GM12891 (cell line): ENCODE results near the gene ATP2C1.

Source experiments
- POLR2A ChIP-seq: IDR thresholded peaks from 2 replicates; pipeline ENCODE4 v1.6.1; 2011; ENCODE audit warnings: low read depth, low read length, control low read depth
- POLR2AphosphoS5 ChIP-seq: IDR thresholded peaks from 2 replicates; pipeline ENCODE4 v1.6.1; 2011; ENCODE audit warnings: low read depth, low read length, control low read depth
- TAF1 ChIP-seq: IDR thresholded peaks from 2 replicates; pipeline ENCODE4 v1.6.1; 2011; ENCODE audit warnings: low read depth, low read length, control low read depth

DNA sequence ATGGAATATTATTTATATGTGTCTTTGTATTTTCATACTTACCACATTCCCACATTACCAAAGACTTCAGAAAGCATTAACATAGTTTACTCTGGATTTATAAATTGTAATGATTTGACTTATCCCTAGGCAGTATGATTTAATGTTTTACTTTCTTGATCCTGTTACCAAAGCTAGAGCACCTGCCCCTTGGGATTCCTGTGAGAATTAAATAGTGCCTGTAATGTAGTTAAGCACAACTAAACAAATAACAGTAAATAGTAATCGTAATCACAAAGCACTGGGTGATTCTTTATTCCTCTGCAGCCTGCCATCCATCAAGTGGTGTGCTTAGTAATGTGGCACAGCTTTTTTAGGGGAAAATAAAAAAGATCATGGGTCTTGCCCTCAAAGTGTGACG lies 39.1 kb downstream of the ATP2C1 start:
- no peak for TF ChIP-seq POLR2A
- no peak for TF ChIP-seq TAF1
- TF ChIP-seq POLR2AphosphoS5 = no peak
